ENCODE data around the gene MOB1B. TPM values are rescaled to one million over a fixed set of nuclear protein-coding genes. Genes with fewer than 3 reads are reported as not detected.
"Not testable (repeated sequence)": the region's sequence is repeated elsewhere in the genome, so short reads cannot be mapped to it uniquely, and the experiment has no call there.

The MOB1B gene
- polyA plus RNA-seq, 4 donors, result 35.0 to 62.7 (median 38.5) TPM

- no peak for DNase-seq (ENCODE audit: low read depth in 4 of 4, low spot score in 2 of 4)
Observed at GRCh38 chr4:71004281-71004851, 102.2 kb downstream of the MOB1B start.

DNA sequence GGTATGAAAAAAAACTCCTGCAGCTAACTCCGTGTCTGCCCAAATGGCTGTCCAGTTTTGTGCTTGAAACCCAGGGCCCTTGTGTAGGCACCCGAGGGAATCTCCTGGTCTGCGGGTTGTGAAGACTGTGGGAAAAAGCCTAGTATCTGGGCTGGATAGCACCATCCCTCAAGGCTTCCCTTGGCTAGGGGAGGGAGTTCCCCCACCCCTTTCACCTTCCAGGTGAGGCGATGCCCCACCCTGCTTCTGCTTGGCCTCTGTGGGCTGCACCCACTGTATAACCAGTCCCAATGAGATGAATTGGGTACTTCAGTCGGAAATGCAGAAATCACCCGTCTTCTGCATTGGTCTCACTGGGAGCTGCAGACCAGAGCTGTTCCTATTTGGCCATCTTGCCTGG is 102.9 kb downstream of the MOB1B start:
- DNase-seq (ENCODE audit: low read depth in 4 of 4, low spot score in 2 of 4), result not testable (repeated sequence)

DNA sequence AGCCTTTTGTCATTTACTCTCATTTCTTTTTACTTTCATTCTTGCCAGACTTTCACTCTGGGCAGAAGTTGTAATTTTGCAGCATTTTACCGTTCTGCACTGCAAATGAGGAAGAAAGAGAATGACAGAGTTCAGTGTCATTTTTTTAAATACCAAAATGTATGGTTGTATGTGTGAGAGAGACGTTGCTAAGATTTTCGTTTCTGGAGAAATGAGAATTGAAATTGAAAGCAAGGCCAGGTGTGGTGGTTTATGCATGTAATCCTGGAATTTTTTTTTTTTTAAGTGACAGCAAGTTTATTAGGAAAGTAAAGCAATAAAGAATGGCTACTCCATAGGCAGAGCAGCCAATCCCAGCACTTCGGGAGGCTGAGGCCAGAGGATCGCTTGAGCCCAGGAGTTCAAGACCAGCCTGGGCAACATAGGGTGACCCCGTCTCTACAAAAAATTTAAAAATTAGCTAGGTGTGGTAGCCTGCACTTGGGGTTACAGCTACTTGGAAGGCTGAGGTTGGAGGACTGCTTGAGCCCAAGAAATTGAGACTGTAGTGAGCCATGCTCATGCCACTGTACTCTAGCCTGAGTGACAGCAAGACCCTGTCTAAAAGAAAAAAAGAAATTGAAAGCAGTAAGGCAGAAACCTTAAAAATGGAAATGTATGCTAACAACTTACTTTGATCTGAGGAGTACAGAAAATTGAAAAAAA is 104.2 kb downstream of the MOB1B start:
- no peak for DNase-seq (ENCODE audit: low read depth in 4 of 4, low spot score in 2 of 4)

DNA sequence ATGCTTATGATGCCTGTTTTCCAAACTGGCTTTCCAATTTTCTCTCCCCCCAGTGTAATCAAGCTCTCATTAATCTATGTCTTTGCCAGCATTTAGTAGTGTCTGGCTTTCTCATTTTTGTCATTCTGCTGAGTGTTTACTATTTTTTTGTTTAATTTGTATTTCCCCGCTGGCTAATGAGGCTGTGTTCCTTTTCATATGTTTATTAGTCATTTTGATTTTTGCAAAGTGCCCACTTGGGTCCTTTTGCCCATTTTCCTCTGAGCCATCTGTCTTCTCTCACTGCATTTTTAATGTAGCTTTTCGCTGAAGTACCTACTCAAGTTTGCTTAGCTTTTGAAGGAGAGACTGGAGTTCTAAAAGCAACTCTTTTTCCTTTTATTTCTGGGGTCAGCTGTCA is 106.0 kb downstream of the MOB1B start:
- DNase-seq (ENCODE audit: low read depth in 4 of 4, low spot score in 2 of 4), result no peak

DNA sequence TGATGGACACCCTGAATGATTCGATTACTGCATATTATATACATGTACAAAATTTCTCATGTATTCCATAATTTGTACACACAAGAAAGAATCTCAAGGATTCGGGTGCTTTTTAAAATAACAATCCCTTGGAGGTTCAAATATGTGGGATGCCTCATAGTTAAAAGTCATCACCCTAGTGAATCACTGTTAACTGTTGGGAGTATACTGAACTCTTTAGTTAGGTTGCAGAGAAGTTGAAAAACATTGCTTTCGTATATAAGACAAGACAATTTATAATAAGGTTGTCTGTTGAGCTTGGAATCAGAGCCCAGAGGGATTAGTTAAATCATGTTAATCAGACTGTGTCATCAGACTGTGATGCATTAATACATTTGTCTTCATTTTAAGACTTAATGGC is 106.9 kb downstream of the MOB1B start:
- no peak for DNase-seq (ENCODE audit: low read depth in 4 of 4, low spot score in 2 of 4)

- DNase-seq (ENCODE audit: low read depth in 4 of 4, low spot score in 2 of 4), result peak in 1 of 4 donors; percentile 40
Observed at GRCh38 chr4:71009890-71010588, 107.9 kb downstream of the MOB1B start.

- no peak for DNase-seq (ENCODE audit: low read depth in 4 of 4, low spot score in 2 of 4)
Observed at GRCh38 chr4:71011451-71011850, 109.3 kb downstream of the MOB1B start.

- DNase-seq (ENCODE audit: low read depth in 4 of 4, low spot score in 2 of 4), result not testable (repeated sequence)
Observed at GRCh38 chr4:71017391-71017790, 115.2 kb downstream of the MOB1B start.

GRCh38 chr4:71020611-71021010 is 118.4 kb downstream of the MOB1B start:
- DNase-seq (ENCODE audit: low read depth in 4 of 4, low spot score in 2 of 4), result no peak

DNA sequence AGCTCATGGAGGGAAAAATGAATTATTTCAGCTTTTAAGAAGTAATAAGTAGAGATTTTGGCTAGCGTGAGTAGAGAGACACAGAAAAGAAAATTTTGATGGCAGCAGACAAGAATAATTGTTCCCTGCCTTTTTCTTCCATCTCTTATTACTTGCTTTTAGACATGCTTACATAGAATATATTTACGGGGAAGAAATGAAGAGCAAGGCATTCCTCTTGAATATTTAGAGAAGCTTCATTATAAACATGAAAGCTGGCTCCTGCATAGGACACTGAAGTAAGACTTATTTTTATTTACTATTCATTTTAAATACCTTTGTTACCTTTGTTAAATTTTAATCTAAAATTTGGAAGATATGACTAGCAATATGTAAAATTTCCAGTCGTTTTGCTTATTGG is 123.5 kb downstream of the MOB1B start:
- no peak for DNase-seq (ENCODE audit: low read depth in 4 of 4, low spot score in 2 of 4)

DNA sequence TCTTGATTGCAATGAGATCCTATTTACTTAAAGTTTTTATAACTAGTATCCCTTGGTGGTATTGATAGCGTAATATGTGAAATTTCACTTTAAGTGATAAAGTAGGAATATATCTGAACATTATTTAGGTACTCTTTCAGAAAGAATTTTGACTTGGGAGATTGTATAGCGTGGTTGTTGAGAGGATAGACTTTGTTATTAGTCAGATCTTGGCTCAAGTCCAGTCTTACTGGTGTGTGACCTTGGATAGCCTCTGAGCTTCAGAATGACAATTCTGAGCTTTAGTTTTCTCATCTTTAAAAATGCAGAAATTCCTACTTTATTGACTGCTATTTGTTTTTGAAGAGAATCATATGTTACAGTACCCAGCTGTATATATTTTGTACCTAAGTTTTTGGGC is 123.9 kb downstream of the MOB1B start:
- DNase-seq (ENCODE audit: low read depth in 4 of 4, low spot score in 2 of 4), result no peak

- no peak for DNase-seq (ENCODE audit: low read depth in 4 of 4, low spot score in 2 of 4)
Observed at GRCh38 chr4:71027611-71028010, 125.4 kb downstream of the MOB1B start.

- no peak for DNase-seq (ENCODE audit: low read depth in 4 of 4, low spot score in 2 of 4)
Observed at GRCh38 chr4:71029504-71029903, 127.3 kb downstream of the MOB1B start.

DNA sequence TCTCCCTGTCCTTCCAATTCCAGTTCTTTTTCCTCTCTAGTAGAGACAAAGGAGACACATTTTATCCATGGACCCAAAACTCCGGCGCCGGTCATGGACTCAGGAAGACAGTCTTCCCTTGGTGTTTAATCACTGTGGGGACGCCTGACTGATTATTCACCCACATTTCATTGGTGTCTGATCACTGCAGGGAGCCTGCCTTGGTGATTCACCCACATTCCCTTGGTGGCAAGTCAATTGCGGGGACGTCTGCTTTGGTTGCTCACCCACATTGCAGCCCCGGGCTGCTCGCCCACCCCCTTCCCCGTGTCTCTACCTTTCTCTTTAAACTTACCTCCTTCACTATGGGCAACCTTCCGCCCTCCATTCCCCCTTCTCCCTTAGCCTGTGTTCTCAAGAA is 129.9 kb downstream of the MOB1B start:
- DNase-seq (ENCODE audit: low read depth in 4 of 4, low spot score in 2 of 4), result not testable (repeated sequence)

Other genes starting within 250 kb of the MOB1B start
- 1 to 10 TPM in 2 of 4 donors, under 1 TPM in 2; 0.87 to 1.1 (median 1.0) TPM for gene JCHAIN, start 235.9 kb upstream of the MOB1B start, polyA plus RNA-seq (ENCODE audit: insufficient read length in 4 of 4)
- 10 to 100 TPM; 39.7 to 54.4 (median 46.3) TPM for gene UTP3, start 213.8 kb upstream of the MOB1B start, polyA plus RNA-seq (ENCODE audit: insufficient read length in 4 of 4)
- gene RUFY3, start 180.4 kb upstream of the MOB1B start, polyA plus RNA-seq (ENCODE audit: insufficient read length in 4 of 4), result 100 to 1,000 TPM in 2 of 4 donors, 10 to 100 TPM in 2; 78.0 to 198 (median 137) TPM
- gene GRSF1, start 62.5 kb upstream of the MOB1B start, polyA plus RNA-seq (ENCODE audit: insufficient read length in 4 of 4), result 100 to 1,000 TPM; 108 to 139 (median 126) TPM
- 10 to 100 TPM; 27.9 to 45.2 (median 37.9) TPM for gene DCK, start 91.3 kb downstream of the MOB1B start, polyA plus RNA-seq (ENCODE audit: insufficient read length in 4 of 4)